ENCODE results near the gene TECPR1. TPM values are rescaled to one million over a fixed set of nuclear protein-coding genes. Genes with fewer than 3 reads are reported as not detected.

The TECPR1 gene
- total RNA-seq, 1 experiment from 2014 or later = 13.9 TPM

DNA sequence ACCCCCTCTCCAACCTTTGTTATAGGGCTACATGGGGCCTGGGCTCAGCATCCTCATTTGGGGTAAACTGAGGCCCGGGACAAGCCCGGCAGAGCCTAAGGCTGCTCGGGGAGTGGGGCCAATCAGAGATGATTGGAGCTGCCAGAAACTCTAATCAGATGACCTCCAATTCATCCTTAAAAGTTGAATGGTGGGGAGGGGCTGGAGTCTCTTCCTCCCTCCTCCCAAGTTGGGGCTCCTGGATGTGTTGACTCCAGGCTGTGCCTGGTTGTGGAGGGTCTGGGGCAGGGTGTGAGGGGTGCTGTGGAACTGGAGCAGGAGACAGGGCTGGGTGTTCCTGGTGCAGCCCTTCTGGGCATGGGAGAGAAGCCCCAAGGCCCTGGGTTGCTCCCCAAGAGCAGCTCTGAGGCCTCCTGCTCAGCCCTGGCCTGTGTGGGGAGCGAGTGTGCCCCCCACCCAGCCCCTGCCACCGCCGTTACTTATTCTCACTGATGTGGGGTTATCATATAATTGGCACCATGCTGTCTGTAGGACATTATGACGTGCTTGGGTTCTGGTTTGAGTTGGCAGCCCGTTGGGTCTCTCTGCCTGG lies 38.6 kb downstream of the TECPR1 start:
- H4K8ac ChIP-seq (replicated peaks; ENCODE audit: insufficient read length, low read depth, low read length) = no peak overlapping the region
- Mint-ChIP-seq H3K4me1 (peaks cover 4 to 11% of the 10 kb centered on the region in 2 experiments), H3K36me3 (ENCODE audit: insufficient read depth in 1 of 3, low read depth in 3 of 3) (no peaks in the 10 kb centered on the region), H3K9me3 (no peaks in the 10 kb centered on the region), H3K27me3 (ENCODE audit: low read depth) (no peaks in the 10 kb centered on the region), H3K4me3 (no peak overlapping the region), H3K27ac (peak overlapping the region in 1 of 3 experiments; percentile 59; a peak in 1 of 7 replicates)
- no peak overlapping the region for H4K5ac ChIP-seq (ENCODE audit: insufficient read length, low read depth, low read length)
- no peak overlapping the region for H3K4ac ChIP-seq (ENCODE audit: low read depth, low read length)
- H3K27me3 ChIP-seq (ENCODE audit: insufficient read depth, low read length) = no peaks in the 10 kb centered on the region
- no peak overlapping the region for H3K4me2 ChIP-seq (ENCODE audit: insufficient read depth, insufficient read length, low read length)
- no peaks in the 10 kb centered on the region for H3K4me1 ChIP-seq (ENCODE audit: insufficient read depth, low read length)
- no peak overlapping the region for H2BK15ac ChIP-seq (ENCODE audit: low read depth, low read length)
- no peak overlapping the region for H4K91ac ChIP-seq (ENCODE audit: insufficient read length, low read depth, low read length)
- H3T11ph ChIP-seq (ENCODE audit: low read length) = no peak overlapping the region
- H3K56ac ChIP-seq (ENCODE audit: insufficient read length, low read depth, low read length) = no peak overlapping the region
- no peaks in the 10 kb centered on the region for H3K23me2 ChIP-seq (ENCODE audit: insufficient read length, low read depth, low read length, poor library complexity, severe bottlenecking)
- no peak overlapping the region for H3K14ac ChIP-seq (ENCODE audit: insufficient read depth, low read length)
- H2AFZ ChIP-seq (ENCODE audit: low read length) = no peak overlapping the region
- no peak overlapping the region for H2BK12ac ChIP-seq (ENCODE audit: insufficient read length, low read depth, low read length)
- no peaks in the 10 kb centered on the region for H3K9me3 ChIP-seq (ENCODE audit: control insufficient read depth, low read depth, low read length)
- no peak for TF ChIP-seq CTCF (conservative IDR thresholded peaks at IDR 0.05)
- WGBS (ENCODE audit: extremely low coverage, insufficient read length, low lambda C conversion rate) = no CpG with 5 or more reads among the region's 8 CpGs
- no peak overlapping the region for H3K18ac ChIP-seq (ENCODE audit: insufficient read length, low read depth, low read length)
- no peak overlapping the region for H3K23ac ChIP-seq (ENCODE audit: insufficient read length, low read depth, low read length)
- no peaks in the 10 kb centered on the region for H4K20me1 ChIP-seq (ENCODE audit: control insufficient read depth, insufficient read depth, insufficient read length)
- H2BK5ac ChIP-seq (ENCODE audit: insufficient read length, low read length) = no peak overlapping the region
- no peak for DNase-seq
- H3K79me1 ChIP-seq (ENCODE audit: insufficient read depth, low read depth, low read length, poor library complexity, severe bottlenecking) = no peaks in the 10 kb centered on the region
- no peak overlapping the region for H2AK5ac ChIP-seq (ENCODE audit: insufficient read length, low read length)
- no peaks in the 10 kb centered on the region for H3K79me2 ChIP-seq (ENCODE audit: insufficient read depth, low read length)
- no peak overlapping the region for H3K9ac ChIP-seq (ENCODE audit: extremely low read depth, insufficient read length, low read length)
- no peak overlapping the region for H3K27ac ChIP-seq (ENCODE audit: insufficient read length, low read depth, low read length)
- no peak overlapping the region for H2BK20ac ChIP-seq (ENCODE audit: low read depth, low read length, poor library complexity, severe bottlenecking)
- H2BK120ac ChIP-seq (ENCODE audit: low read depth, low read length, poor library complexity, severe bottlenecking) = no peak overlapping the region
